Stimulated activated CD4-positive, alpha-beta T cell treated with anti-CD3 and anti-CD28 coated beads, Interleukin-12 subunit alpha, Interleukin-12 subunit beta, amount 100 ng/mL, for 48 hours (primary cell): ENCODE data around the gene BMP4.
A peak's percentile ranks its signal among the peaks of the same experiment; 100 is the strongest.

Experiments used
- DNase-seq, 3 donors: peaks; one replicate each; pipeline ENCODE4 v3.0.0-alpha.2; 2020; ENCODE audit warnings: low read depth in 2 of 3, low spot score in 1 of 3

BMP4 gene

DNA sequence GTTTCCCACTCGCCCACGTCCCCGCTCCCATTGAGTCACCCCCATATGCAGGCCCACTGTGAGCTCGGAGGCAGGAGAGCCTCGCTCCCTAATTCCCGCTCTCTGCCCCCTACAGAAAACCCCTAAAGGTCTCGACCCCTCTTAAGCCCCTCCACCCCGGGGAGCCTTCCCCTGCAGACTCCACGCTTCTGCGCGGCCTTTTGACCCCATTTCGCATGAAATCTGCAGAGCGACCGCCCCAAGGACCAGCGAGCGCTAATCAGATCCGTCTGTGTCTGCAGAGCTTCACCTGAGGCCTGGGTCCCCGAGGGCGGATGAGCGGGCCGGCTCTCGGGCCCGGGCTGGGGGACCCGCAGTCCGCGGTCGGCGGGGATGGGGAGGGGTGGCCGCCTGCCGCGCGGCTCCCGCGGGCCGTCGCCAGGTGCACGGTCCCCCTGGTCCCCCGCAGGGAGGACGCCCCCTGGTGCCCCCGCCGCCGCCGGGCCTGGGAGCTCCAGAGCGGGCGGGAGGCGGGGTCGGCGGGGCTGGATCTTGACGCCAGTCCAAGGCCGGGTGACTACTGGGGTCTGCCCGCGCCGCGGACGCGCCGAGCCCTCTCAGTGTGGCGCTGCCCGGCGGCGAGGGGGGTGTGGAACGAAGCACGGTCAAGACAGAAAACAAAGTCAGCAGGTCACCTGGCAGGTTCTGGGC is 10.1 kb downstream of the BMP4 start:
- DNase-seq = no peak

DNA sequence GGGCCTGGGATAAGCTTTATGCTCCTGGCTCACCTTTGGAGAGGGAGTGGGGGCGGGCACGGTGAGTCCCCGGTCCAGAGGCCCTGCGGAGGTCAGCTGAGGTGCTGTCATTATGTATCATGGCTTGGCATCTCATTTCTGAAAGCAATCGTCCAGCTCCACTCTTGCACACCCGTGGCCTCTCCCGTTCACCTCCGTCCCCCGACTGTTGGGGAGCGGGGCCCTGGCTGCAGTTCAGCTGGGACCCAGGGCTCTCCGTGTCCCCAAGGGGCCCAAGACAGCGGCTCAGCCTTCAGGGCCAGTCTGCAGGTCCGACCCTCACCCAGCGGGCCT is 10.6 kb downstream of the BMP4 start:
- no peak for DNase-seq

DNA sequence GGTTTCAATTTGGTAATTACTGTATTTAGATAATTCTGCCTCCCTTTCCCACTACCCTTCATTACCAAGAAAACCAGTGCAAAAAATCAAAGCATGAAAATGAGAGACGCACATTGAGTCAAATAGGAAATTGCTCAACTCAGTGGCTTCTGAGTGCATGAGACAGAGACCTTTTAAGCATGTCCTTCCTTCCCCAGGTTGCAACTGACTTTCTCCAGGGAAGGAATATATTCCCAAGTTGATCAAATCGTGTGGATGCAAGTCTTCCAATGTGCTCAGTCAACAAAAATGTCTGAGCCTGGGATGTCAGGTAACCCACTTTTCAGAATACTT is 12.9 kb downstream of the BMP4 start:
- no peak for DNase-seq

DNA sequence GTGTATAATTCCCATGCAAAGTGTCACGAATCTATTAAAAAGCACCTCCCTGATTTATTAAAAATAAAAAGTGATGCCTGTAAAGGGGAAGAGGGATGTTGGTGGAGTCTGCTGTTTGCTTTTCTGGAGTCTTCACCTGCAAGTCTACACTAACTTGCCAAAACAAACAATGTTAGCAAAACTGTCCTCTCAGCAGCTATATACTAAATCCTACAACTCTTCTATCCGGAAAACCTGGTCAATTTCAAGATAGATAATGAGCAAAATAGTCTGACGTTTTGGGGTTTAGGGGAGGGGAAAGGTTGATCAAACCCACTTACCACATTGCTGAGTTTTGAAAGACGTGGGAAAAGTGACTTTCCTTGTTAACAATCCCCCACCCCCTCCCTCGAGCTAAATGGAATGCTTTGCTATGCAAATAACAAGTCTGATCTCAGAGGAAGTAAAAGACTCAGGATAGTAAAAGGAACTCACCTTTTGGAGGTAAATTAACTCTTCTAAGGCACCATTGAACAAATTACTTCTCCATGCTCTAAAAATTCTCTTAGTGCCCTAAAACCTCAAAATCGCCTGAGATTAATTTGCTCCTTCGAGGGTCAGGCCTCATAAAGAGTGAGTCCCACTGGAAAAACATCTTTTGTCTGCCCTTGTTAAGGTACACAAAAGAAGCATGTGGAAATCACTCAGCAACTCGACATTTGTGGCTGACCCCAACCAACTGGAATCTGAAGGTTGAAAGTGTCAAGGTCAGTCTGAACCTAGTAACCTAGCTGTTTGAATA is 13.5 kb downstream of the BMP4 start:
- DNase-seq = no peak

DNA sequence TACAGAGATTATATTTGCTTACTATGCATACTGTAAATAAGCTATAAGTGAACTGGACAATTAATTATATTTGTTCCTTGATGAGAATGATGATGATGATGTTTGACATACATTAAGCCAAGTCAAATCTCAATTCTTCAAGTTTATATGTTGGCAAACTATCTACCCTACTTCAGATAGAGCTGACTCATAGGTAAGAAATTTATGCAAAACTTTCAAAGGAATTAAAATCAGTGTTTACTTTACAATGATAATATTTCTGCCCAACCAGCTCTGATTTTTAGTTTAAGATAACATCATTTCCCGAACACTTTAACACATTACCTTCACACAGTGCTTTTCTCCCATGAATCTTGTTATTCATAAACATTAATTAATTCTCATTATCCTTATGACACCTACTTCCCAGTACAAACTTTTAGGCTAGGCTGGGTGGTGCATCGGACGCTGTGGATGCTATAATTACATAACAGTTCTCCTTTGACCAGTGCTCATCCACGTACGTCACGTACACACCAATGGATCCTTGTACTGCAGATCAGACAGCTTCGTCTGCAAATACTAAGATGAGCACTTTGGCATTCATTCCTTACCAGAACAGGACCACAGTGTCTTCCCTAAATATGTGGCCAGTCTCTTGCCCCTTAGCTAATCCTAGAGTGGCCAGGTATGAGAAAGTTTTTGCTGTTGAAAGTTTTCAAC is 18.3 kb downstream of the BMP4 start:
- no peak for DNase-seq

GRCh38 chr14:53934778-53935414 is 21.7 kb downstream of the BMP4 start:
- DNase-seq = no peak

GRCh38 chr14:53932966-53933365 is 23.7 kb downstream of the BMP4 start:
- no peak for DNase-seq

- peak; percentile 4 to 18 (median 12) for DNase-seq
Observed at GRCh38 chr14:53929871-53930715, 26.5 kb downstream of the BMP4 start.

- no peak for DNase-seq
Observed at GRCh38 chr14:53927171-53927570, 29.5 kb downstream of the BMP4 start.

GRCh38 chr14:53925201-53925766 is 31.3 kb downstream of the BMP4 start:
- DNase-seq = no peak

- no peak for DNase-seq
Observed at GRCh38 chr14:53924753-53925152, 31.9 kb downstream of the BMP4 start.

- DNase-seq = no peak
Observed at GRCh38 chr14:53921027-53921426, 35.6 kb downstream of the BMP4 start.

DNA sequence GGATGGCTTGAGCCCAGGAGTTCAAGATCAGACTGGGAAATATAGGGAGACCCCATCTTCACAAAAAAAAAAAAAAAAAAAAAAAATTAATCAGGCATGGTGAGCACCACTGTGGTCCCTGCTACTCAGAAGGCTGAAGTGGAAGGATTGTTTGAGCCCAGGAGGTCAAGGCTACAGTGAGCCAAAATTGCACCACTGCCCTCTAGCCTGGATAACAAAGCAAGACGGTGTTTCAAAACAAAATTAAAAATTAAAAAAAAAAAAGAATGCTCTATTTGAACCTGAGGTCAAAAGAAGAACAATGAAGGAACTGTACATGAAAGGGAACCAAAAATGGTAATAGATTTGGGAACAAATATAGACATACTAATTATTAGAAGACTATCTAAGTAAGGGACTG is 40.4 kb downstream of the BMP4 start:
- no peak for DNase-seq

- DNase-seq = no peak
Observed at GRCh38 chr14:53915364-53916014, 41.1 kb downstream of the BMP4 start.

DNA sequence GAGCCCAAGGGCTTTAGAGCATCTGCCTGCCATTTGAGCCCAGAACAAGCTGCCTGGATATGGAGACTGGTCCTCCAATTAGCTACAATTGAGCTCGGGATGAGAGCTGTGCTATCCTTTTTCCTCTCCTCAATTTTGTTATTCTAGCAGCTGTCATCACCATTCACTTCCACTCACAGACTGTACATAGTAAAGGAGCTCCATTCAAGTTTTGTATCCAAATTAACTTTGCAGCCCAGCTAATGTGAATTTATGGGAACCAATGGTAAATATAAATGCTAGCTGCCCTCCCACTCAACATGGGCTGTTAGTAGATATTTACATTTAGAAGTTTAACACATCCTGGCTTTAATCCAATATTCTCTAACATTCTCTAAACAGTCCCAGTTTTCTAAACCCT is 44.6 kb downstream of the BMP4 start:
- no peak for DNase-seq

GRCh38 chr14:53908416-53908815 is 48.2 kb downstream of the BMP4 start:
- no peak for DNase-seq

- no peak for DNase-seq
Observed at GRCh38 chr14:53902307-53902706, 54.3 kb downstream of the BMP4 start.

- no peak for DNase-seq
Observed at GRCh38 chr14:53900499-53900898, 56.1 kb downstream of the BMP4 start.
